Loucy (cell line): ENCODE data around the gene ZNF716.

Experiments
- EZH2phosphoT487 ChIP-seq: fragments of 200-600 bp; IDR thresholded peaks from 2 replicates; pipeline ENCODE4 v1.6.1; 2018; ENCODE audit warnings: antibody characterized with exemption, mild to moderate bottlenecking, moderate library complexity, borderline replicate concordance
- TF ChIP-seq, protein P1 (sequence below): fragments of 200-600 bp; sonication (generic); conservative IDR thresholded peaks from 2 replicates; pipeline ENCODE4 v1.5.1; 2014; ENCODE audit warnings: mild to moderate bottlenecking, antibody characterized with exemption, low read length

GRCh38 chr7:57413529-57414398, 36.2 kb upstream of the ZNF716 start:
- TF ChIP-seq, protein P1, sequence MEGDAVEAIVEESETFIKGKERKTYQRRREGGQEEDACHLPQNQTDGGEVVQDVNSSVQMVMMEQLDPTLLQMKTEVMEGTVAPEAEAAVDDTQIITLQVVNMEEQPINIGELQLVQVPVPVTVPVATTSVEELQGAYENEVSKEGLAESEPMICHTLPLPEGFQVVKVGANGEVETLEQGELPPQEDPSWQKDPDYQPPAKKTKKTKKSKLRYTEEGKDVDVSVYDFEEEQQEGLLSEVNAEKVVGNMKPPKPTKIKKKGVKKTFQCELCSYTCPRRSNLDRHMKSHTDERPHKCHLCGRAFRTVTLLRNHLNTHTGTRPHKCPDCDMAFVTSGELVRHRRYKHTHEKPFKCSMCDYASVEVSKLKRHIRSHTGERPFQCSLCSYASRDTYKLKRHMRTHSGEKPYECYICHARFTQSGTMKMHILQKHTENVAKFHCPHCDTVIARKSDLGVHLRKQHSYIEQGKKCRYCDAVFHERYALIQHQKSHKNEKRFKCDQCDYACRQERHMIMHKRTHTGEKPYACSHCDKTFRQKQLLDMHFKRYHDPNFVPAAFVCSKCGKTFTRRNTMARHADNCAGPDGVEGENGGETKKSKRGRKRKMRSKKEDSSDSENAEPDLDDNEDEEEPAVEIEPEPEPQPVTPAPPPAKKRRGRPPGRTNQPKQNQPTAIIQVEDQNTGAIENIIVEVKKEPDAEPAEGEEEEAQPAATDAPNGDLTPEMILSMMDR: no peak
- TF ChIP-seq EZH2phosphoT487: no peak
